ENCODE data around the gene TMEM190. TPM values are rescaled to one million over a fixed set of nuclear protein-coding genes. Genes with fewer than 3 reads are reported as not detected.
"Not testable (repeated sequence)": the region's sequence is repeated elsewhere in the genome, so short reads cannot be mapped to it uniquely, and the experiment has no call there.

TMEM190 gene
- total RNA-seq, 4 donors from 2014 or later = 2.7 TPM; not detected in 3

DNA sequence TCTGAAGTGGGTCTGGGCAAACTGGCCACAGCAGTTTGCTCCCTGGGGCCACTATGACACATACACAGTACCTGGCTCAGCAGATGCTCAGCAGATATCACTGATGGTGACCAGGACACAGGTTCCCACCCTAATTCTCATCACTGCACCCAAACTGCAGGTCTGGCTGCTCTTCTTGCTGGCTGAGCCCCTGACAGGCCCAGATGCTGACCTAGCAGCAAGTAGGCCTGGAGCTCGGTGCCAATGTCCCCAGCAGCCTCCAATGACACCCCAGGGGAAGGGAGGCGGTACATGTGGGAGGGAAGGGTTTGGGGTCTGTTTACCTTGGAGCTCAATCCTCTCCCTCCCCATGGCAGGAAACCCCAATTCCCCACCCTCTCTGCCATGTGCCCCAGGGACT lies 25.9 kb downstream of the TMEM190 start:
- DNase-seq (ENCODE audit: low spot score in 2 of 2) = no peak
- Histone ChIP-seq H3K9me3 (no peaks in the 10 kb centered on the region), H3K27ac (no peak overlapping the region), H3K4me3 (no peak overlapping the region), H3K27me3 (no peaks in the 10 kb centered on the region), H3K36me3 (peaks cover 0 to 54% (median 7%) of the 10 kb centered on the region in 3 donors), H3K4me1 (peaks cover 0 to 29% (median 17%) of the 10 kb centered on the region in 4 donors)
- WGBS, 2 donors = 52 to 88% methylated on average over 2 of the region's 2 CpGs
- TF ChIP-seq, protein P1, sequence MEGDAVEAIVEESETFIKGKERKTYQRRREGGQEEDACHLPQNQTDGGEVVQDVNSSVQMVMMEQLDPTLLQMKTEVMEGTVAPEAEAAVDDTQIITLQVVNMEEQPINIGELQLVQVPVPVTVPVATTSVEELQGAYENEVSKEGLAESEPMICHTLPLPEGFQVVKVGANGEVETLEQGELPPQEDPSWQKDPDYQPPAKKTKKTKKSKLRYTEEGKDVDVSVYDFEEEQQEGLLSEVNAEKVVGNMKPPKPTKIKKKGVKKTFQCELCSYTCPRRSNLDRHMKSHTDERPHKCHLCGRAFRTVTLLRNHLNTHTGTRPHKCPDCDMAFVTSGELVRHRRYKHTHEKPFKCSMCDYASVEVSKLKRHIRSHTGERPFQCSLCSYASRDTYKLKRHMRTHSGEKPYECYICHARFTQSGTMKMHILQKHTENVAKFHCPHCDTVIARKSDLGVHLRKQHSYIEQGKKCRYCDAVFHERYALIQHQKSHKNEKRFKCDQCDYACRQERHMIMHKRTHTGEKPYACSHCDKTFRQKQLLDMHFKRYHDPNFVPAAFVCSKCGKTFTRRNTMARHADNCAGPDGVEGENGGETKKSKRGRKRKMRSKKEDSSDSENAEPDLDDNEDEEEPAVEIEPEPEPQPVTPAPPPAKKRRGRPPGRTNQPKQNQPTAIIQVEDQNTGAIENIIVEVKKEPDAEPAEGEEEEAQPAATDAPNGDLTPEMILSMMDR (IDR thresholded peaks at IDR 0.05) = no peak
- TF ChIP-seq EP300 (IDR thresholded peaks at IDR 0.05) (no peak), POLR2A (IDR thresholded peaks at IDR 0.05) (no peak)

DNA sequence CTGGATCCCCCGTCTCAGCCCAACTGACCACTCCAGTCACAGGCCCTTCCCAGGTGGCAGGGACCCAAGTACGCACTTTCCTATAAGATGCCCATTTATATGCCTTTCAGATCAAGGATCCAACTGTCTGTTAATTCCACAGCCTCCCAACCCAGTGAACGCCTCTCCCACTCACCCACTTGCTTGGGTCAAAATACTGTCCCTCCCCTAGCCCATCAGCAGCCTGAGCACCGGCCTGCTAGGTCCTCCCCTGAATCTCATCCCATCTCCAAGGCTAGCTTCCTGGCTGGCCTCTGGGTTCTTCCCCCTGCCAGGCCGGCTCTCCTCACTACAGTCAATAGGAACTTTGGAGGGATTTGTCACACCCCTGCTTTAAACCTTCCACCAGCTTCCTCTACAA lies 29.0 kb downstream of the TMEM190 start:
- Histone ChIP-seq H3K4me3 (no peak overlapping the region), H3K27me3 (no peaks in the 10 kb centered on the region), H3K27ac (peak overlapping the region in 1 of 4 donors; percentile 98), H3K36me3 (peaks cover 0 to 48% (median 7%) of the 10 kb centered on the region in 3 donors), H3K9me3 (no peaks in the 10 kb centered on the region), H3K4me1 (peaks cover 0 to 33% (median 17%) of the 10 kb centered on the region in 4 donors)
- no peak for DNase-seq (ENCODE audit: low spot score in 2 of 2)
- 71 to 77% methylated on average over 5 of the region's 5 CpGs for WGBS, 2 donors
- TF ChIP-seq EP300 (IDR thresholded peaks at IDR 0.05) = no peak
- no peak for TF ChIP-seq POLR2A (IDR thresholded peaks at IDR 0.05)
- TF ChIP-seq, protein P1 (IDR thresholded peaks at IDR 0.05) = no peak

DNA sequence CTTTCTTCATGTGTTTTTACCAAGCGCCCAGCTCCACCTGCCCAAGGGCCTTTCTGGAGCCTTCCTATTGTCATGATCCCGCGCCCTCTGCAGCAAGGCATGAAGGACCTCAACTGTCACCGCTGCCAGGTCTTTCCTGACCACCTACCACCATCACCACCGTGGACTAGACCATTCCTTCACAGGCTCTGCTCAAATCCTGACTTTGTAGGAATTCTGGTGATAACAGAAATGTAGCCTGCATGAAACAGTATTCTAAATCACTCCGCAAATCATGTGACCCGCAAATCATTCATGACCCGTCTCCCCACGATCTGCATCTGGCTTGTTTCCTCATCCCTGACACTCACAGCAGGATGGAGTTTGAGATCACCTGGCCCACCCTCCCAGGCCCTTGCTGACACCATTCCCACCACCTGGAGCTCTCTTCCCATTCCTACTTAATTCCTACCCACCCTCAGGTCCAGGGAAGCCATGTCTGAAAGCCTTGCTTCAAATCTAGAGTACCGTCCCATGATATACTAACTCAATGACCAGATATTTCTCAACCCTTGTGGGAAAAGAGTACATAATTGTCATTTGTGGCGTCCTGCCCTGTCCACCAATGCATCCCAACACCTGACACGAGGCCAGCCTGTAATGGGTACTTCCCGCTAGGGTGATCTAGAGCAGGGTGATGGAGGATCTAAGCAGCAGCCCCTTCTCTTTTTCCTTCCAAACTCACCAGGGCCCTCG lies 29.6 kb downstream of the TMEM190 start:
- no peak for TF ChIP-seq EP300 (IDR thresholded peaks at IDR 0.05)
- TF ChIP-seq POLR2A (IDR thresholded peaks at IDR 0.05) = no peak
- TF ChIP-seq, protein P1 (IDR thresholded peaks at IDR 0.05) = no peak
- H3K9me3 ChIP-seq = no peaks in the 10 kb centered on the region
- H3K27me3 ChIP-seq = no peaks in the 10 kb centered on the region
- peak overlapping the region in 2 of 4 donors; percentile 97 to 98 for H3K27ac ChIP-seq
- peak overlapping the region; percentile 76 to 99 (median 90) for H3K4me3 ChIP-seq
- H3K4me1 ChIP-seq = peaks cover 0 to 33% (median 17%) of the 10 kb centered on the region in 4 donors
- WGBS, 2 donors = 79% methylated on average over 14 of the region's 14 CpGs
- H3K36me3 ChIP-seq = peaks cover 0 to 43% (median 4%) of the 10 kb centered on the region in 3 donors
- DNase-seq (ENCODE audit: low spot score in 2 of 2) = no peak

DNA sequence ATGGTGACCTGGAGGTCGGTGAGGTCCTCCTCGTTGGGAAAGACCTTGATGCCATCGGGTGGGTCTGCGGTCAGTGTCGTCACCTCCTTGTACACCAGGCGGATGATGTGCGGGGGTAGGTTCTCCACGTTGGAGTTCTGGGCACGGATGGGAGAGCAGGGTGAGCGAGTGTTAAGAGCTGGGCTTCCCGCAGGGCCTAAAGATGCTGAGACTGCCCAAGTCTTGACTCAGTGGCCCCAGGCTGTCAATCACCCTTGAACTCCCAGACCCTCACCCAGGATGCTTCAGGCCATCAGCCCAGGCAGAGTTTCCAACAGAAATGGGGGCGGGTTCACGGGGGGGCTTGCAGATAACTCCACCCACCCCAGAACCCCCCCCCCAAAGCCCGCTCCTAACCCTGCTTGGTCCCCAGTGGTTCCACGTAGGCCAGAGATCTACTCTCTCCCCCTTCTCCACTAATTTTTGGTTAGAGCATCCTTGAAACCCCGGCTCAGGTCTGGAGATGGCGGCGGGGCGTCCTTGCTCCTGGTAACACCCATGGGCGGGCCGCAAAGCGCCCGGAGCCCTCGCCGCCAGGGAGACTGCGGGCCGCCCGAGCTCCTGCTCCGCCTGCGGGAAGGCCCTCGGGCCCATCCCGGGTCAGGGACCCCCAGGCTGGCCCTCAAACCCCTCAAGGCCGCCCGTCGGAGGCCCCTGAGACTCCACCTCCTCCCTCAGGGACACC lies 30.4 kb downstream of the TMEM190 start:
- 13 to 23% methylated on average over 15 to 29 of the region's 35 CpGs for WGBS, 2 donors
- Histone ChIP-seq H3K27me3 (no peaks in the 10 kb centered on the region), H3K4me1 (peaks cover 0 to 33% (median 17%) of the 10 kb centered on the region in 4 donors), H3K4me3 (peak overlapping the region; percentile 76 to 99 (median 90)), H3K27ac (peak overlapping the region; percentile 95 to 98 (median 98)), H3K9me3 (no peaks in the 10 kb centered on the region), H3K36me3 (peaks cover 0 to 36% (median 4%) of the 10 kb centered on the region in 3 donors)
- no peak for DNase-seq (ENCODE audit: low spot score in 2 of 2)
- TF ChIP-seq, protein P1 (IDR thresholded peaks at IDR 0.05) = no peak
- TF ChIP-seq POLR2A (IDR thresholded peaks at IDR 0.05) (no peak), EP300 (IDR thresholded peaks at IDR 0.05) (no peak)

DNA sequence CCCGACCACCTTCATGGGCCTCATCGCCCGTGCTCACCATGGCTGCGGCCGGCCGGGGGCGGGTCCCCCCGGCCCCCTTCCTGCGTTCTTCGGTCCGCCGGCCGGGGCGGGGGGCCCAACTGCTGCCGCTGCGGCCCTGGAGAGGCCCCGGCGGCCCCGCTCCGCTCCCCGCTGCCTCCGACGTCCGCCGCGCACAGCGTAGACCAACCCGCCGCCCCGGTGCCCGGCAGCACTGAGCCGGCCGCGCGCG lies 30.8 kb downstream of the TMEM190 start, which contains the start of gene UBE2S:
TSS of gene UBE2S (minus strand) at position 239 of the 250 bp plus-strand sequence. CDS start at position 40, 199 bp downstream.
- peak within 1 kb of the TSS; percentile 76 to 99 (median 90) for H3K4me3 ChIP-seq
- not testable (repeated sequence) for H3K9me3 ChIP-seq; DNase-seq (ENCODE audit: low spot score in 2 of 2); H3K27me3 ChIP-seq
- WGBS, 2 donors = 0 to 2% methylated on average over 8 to 30 of the region's 36 CpGs
- peak in 1 of 2 donors; percentile 98 for TF ChIP-seq EP300 (IDR thresholded peaks at IDR 0.05)
- peak; percentile 81 to 98 for TF ChIP-seq POLR2A (IDR thresholded peaks at IDR 0.05)
- TF ChIP-seq, protein P1 (IDR thresholded peaks at IDR 0.05) = peak in 2 of 5 experiments; percentile 30 to 47
- peak within 1 kb of the TSS; percentile 95 to 98 (median 98) for H3K27ac ChIP-seq
- peaks cover 0 to 32% (median 4%) of the 10 kb centered on the region in 3 donors for H3K36me3 ChIP-seq
- H3K4me1 ChIP-seq = peaks cover 0 to 32% (median 17%) of the 10 kb centered on the region in 4 donors

All from tibial nerve (tissue), 4 donors.